HG03045 (cell line): ENCODE results near the gene CPED1.
"Not testable (repeated sequence)": the region's sequence is repeated elsewhere in the genome, so short reads cannot be mapped to it uniquely, and the experiment has no call there.

Source experiments
- ATAC-seq: cut with Tn5 transposase; IDR thresholded peaks from one replicate; pipeline ENCODE4 v1.9.1; 2021; ENCODE audit warnings: mild to moderate bottlenecking, moderate library complexity; ENCODE audit not compliant: unreplicated experiment

Gene CPED1

DNA sequence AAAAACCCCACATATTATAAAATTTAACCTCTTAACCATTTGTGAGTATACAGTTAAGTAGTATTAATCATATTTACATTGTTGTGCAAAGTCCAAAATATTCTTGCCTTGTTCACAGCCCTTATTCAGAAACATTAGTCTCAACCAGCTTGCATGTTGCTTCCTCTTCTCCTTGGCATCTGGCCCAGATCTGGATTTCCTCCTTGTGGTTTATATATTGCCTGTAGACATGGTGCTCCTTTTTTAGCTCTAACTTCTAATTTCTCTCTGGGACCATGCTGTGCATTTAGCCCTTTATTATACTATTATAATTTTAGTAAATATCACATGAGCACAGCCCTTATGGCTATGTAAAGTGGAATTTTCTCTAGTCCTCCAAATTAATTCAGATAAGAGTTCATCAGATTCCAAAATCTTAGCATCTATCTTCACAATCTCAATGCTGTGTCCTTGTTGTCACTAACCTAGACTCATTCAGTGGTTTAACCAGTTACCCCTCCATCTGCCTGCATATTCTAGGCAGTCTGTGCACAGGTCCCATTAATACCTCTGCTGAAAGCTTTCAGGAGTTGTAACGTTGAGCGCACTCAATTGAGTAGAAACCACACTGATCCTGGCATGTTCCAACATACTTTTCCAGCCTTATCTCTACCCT, 7.9 kb downstream of the CPED1 start:
- ATAC-seq, result no peak

- no peak for ATAC-seq
Measured at GRCh38 chr7:120996988-120997345, 8.5 kb downstream of the CPED1 start.

DNA sequence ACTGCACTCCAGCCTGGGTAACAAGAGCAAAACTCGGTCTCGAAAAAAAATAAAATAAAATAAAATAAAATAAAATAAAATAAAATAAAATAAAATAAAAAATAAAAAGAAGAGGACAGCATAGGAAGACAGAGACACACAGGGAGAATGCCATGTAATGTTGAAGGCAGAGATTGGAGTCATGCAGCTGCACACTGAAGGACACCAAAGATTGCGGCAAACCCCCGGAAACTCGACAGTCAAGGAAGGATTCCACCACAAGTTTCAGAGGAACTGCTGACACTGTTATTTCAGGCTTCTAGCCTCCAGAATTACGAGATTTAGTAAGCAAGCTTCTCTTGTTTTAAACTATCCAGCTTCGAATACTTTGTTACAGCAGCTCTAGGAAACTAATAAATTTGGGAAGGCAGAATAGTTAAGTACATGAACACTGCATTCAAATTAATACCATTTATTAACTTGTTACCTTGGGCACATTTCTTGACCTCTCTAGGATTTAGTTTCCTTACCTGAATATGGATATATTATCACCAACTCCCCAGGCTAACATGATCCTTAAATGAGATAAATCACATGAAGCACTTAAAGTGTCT, 9.5 kb downstream of the CPED1 start:
- ATAC-seq, result no peak

GRCh38 chr7:120998520-120998919, 10.0 kb downstream of the CPED1 start:
- no peak for ATAC-seq

DNA sequence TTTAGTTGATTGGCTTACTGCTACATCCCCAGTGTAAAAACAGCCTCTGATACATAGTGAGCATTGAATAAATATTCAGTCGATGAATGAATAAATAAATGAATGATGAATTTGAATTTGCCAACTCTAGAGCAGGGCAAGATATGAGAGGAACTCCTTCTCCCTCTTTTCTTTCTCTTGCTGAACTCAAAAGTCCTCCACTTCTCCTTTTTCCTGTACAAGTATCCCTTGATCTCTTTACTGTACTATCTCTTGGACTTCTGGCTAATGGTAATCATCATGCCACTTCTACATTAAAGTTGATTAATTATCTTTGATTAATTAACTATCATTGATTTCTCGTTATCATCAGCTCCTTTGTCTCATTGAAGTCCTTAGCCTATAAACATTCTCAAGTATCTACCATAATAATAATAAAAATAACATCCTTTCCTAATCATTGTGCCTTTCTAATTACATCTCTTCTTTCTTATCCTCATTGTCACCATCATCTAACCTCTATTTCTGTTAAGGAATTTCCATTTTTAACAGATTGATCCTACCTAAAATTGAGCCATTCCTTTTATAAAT, 10.6 kb downstream of the CPED1 start:
- no peak for ATAC-seq

GRCh38 chr7:121000081-121000983, 11.8 kb downstream of the CPED1 start:
- no peak for ATAC-seq

DNA sequence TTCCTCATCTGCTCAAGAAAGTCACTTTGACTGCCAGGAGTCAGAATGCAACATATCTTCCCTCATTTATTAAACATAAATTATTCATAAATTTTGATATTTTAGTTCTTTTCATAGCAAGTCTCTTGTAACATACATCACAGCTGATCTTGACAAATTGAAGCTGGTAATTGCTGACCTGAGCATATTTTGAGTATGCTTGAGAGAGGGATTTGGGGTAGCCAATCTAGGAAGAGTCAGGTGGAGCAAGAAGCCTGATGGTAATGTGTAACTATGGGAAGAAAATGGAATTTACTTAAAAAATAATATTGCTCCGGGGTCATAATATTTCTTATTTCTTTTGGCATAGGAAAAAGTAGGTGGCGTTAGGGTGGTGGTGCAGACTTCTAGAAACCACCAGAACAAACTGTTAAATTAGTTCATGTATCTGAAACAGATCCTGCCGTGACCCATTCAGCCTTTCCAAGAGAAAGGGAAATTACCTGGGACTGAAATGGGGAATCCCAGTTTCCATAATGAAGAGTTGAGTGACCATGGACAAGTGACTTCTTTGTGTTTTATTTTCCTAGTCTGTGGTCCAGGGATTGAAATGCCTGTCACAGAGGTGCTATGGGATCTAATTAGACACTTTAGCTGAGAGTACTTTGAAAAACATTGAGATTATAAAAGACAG, 12.9 kb downstream of the CPED1 start:
- no peak for ATAC-seq

- ATAC-seq, result no peak
Measured at GRCh38 chr7:121002048-121002756, 13.7 kb downstream of the CPED1 start.

DNA sequence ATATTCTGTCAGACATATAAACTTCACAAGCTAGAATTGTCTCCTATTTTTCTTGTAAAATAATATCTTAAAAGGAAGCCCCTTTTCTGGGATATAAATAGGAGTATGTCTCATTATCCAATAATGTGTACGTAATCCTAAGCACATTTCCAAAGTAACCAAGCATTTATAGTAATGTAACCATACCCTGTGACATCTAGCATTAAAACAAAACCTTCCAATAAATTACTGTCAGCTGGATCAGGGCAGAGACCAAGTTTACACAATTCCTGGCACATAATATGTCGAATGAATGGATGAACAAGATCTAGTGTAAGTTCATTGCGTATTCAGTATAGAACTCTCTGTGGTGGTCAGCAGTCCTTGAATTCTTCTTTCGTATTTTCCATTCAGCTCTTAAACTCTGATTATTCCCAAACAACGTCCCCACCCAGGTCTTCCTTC, 14.3 kb downstream of the CPED1 start:
- ATAC-seq, result no peak

DNA sequence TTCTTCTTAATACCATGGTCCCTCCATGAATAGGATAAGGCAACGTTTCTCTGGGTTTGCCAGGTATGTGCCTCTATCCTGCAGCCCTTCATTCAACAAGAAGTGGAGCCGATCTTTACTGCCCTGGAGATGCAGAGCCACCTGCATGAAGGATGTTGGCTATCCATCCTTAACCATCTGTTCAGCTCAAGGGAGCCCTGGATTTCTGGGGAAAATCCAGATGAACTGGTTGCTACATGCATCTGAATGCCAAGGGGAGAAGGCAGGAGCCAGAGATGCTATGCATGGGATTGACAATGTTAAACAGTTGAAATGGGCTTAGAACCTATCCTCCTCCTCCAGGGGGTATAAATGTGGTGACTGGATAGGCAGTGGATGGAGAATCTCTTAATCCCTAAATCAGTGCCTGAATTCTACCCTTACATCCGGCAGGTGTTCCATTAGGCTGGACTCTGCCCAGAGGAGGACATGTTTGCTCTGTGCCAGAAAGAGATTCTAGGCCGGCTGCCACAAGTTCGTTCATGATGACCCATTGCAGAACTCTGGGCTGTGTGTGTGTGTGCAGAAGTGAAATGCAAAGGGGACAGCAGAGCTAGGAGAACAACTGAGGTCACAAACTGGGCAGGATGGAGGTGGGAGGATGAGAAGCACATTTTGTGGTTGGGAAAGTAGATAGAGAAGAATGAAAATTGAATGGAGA, 15.6 kb downstream of the CPED1 start:
- ATAC-seq, result no peak

DNA sequence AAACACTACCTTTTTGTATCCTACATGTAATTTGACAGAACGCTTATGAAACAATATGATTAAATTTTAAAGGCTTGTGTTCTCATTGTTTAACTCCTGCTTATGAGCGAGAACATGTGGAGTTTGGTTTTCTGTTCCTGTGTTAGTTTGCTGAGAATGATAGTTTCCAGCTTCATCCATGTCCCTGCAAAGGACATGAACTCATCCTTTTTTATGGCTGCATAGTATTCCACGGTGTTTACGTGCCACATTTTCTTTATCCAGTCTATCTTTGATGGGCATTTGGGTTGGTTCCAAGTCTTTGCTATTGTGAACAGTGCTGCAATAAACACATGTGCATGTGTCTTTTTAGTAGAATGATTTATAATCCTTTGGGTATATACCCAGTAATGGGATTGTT, 16.5 kb downstream of the CPED1 start:
- ATAC-seq, result not testable (repeated sequence)

DNA sequence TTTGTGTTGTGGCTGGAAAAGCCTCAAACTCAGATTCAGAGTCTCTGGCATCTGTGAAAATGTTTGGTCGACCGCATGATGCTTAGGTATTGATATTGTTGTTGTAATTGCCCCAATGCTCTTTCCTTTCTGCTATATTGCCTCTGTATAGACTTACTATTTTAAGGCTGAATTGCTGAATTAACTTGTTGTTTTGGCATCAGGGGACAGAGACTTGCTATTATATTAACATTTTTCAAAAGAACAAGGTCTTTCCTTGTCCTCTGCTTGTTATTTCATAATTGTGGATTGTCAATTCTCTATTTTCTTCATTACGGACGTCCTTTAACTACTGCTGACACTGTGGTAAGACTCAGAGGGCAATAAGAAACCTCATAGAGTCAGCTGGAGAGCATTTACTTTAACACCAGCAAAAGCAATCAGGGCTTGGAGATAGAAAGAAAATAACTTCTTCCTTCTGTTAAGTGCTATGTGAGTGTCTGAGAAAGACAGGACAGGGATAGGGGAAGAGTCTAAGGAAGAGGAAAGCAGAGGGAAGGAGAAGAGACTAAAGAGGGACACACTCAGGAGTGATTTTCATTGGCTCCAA, 17.6 kb downstream of the CPED1 start:
- no peak for ATAC-seq

DNA sequence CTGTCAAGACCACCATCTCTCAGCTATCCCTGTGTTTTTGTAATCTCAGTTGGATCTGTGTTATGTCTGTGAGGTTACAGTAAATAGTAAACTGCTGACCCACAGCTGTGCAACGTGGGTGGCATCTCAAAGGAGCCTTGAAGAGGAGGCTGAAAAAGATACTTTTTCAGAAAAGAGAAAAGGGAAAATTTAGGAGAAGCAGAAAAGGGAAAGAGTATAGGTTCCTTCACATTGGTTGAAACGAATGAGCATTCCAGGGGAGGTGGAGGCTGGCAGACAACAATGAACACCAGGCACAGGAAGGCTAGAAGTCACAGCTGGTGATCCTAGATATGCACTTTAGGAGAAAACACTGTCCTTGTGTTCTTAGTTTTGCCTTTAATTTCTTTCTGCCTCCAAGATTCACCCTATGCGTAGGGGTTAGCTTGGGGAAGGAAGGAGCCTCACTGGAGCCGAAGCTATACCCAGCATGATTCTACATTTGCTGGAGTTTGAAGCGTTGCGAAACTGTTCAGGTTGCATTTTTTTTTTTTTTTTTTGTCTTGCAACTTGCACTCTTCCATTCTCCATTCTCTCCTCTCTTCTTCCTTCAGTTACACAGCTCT, 18.3 kb downstream of the CPED1 start:
- no peak for ATAC-seq

- ATAC-seq, result no peak
Measured at GRCh38 chr7:121008816-121009215, 20.3 kb downstream of the CPED1 start.

DNA sequence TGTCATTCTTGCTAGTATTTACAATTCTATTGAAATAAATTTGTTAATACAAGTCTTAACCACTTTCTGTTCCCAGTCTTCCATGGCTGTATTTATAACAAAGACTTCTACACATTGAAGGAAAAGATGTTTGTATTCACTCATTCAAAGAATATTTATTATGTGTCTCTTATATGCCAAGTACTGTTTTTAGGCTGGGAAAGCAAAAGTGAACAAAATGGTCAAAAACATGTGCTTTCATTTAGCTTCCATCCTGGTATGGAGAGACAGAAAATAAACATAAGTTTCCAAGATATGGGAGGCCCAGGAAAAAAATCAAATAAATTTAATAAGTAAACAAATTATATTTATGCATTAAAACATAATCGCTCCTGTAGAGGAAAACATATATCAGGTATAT, 22.9 kb downstream of the CPED1 start:
- ATAC-seq, result no peak

- ATAC-seq, result no peak
Measured at GRCh38 chr7:121012170-121012874, 23.8 kb downstream of the CPED1 start.

DNA sequence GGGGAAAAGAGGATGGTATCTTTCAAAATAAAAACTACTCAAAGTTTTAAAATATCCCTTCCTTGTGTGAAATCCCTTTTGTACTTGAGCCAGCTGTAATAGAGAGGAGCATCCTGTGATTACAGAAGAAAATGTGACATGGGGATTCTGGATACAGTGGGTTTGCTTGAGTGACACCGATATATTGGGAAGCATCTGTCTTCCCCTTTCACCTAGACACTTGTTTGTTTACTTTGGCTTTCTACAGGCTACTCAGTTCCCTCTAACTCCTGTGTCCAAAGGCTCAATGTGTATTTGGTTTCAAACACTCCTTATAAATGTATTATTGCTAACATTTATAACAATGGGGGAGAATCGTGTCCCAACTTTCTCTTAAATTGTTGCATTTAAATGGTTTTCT, 24.4 kb downstream of the CPED1 start:
- ATAC-seq, result no peak

GRCh38 chr7:121015560-121015959, 27.0 kb downstream of the CPED1 start:
- ATAC-seq, result no peak
